K562 (cell line): ENCODE measurements around the gene ZKSCAN3.

ENCODE experiments used
- BACH1 ChIP-seq: fragments of 200-800 bp; sonication (Bioruptor generic); IDR thresholded peaks from 2 replicates; pipeline ENCODE4 v1.6.1; 2016; ENCODE audit warnings: missing genetic modification characterization, missing compliant biosample characterization
- CREBBP ChIP-seq: IDR thresholded peaks from one replicate; pipeline ENCODE4 v1.6.1; 2012; ENCODE audit warnings: low read depth, mild to moderate bottlenecking, control low read depth, inconsistent platforms, low read length
- ELF4 ChIP-seq: fragments of 450-650 bp; formaldehyde crosslinking; IDR thresholded peaks from 2 replicates; pipeline ENCODE4 v1.4.0; 2022; ENCODE audit warnings: missing genetic modification characterization
- TSC22D4 ChIP-seq: fragments of 450-650 bp; IDR thresholded peaks from 2 replicates; pipeline ENCODE4 v1.6.1; 2016; ENCODE audit warnings: missing genetic modification characterization, missing biosample characterization, control low read depth
- ZNF133 ChIP-seq: fragments of 250-450 bp; sonication (Bioruptor Pico); IDR thresholded peaks from 2 replicates; pipeline ENCODE4 v1.4.0; 2020; ENCODE audit warnings: mild to moderate bottlenecking
- TF ChIP-seq, protein P1 (sequence below), 3 experiments: IDR thresholded peaks in 2 of 3; conservative IDR thresholded peaks in 1 of 3; 2 replicates each; pipeline ENCODE4 v1.5.1; 2011 to 2012; ENCODE audit warnings: low read length in 3 of 3, mild to moderate bottlenecking in 3 of 3, control low read depth in 2 of 3, improper control_type of control experiment in 1 of 3, inconsistent platforms in 1 of 3, low read depth in 1 of 3, mixed read lengths in 1 of 3, moderate library complexity in 1 of 3; ENCODE audit not compliant: insufficient read depth in 2 of 3

DNA sequence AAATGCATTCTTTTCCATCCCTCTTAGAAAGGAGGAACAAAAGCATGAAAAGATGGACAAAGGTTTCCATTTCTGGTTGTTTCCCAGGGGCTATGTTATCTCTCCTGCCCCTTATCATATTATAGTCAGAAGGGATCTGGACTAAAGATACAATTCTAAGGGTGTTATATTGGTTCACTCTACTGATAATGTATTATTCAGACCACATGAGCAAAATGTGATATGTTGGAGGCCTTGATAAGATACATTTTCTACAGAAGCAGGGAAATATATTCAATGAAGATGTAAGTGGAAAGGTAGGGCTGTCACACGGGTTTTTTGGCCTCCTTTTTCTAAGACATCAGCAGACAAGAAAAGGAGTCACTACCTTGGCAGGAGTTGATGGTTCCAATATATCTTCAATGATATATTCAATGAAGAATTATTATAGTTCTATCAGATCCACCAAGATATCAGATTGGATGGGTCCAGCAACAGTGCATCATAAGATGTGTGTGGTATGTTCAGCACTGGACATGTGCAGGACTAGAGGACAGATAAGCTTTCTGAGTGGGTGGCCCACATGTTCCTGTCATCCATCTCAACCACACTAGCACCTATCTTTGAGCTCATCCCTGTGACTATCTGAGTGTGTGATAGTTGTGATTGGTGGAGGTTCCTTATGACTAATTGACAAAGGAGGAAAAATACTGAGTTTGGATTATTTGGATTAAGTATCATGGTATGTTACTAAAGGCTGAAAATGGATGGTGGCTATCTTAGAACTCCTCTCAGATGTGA, 5.7 kb upstream of the ZKSCAN3 start:
- TF ChIP-seq TSC22D4 (tag) (no peak), ELF4 (CRISPR knock-in tag) (no peak), BACH1 (no peak), ZNF133 (CRISPR knock-in tag) (no peak), CREBBP (no peak)
- TF ChIP-seq, protein P1, sequence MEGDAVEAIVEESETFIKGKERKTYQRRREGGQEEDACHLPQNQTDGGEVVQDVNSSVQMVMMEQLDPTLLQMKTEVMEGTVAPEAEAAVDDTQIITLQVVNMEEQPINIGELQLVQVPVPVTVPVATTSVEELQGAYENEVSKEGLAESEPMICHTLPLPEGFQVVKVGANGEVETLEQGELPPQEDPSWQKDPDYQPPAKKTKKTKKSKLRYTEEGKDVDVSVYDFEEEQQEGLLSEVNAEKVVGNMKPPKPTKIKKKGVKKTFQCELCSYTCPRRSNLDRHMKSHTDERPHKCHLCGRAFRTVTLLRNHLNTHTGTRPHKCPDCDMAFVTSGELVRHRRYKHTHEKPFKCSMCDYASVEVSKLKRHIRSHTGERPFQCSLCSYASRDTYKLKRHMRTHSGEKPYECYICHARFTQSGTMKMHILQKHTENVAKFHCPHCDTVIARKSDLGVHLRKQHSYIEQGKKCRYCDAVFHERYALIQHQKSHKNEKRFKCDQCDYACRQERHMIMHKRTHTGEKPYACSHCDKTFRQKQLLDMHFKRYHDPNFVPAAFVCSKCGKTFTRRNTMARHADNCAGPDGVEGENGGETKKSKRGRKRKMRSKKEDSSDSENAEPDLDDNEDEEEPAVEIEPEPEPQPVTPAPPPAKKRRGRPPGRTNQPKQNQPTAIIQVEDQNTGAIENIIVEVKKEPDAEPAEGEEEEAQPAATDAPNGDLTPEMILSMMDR (IDR thresholded peaks at IDR 0.05 in 2 of 3, conservative IDR thresholded peaks at IDR 0.05 in 1 of 3; ENCODE audit: insufficient read depth in 2 of 3, low read depth in 1 of 3, low read length in 3 of 3) = no peak
